ENCODE data around the gene TBC1D21. TPM values are rescaled to one million over a fixed set of nuclear protein-coding genes. Genes with fewer than 3 reads are reported as not detected.

TBC1D21 gene
- total and polyA plus RNA-seq, 2 of the 4 experiments (the other 2 are of a cell fraction) = not detected

DNA sequence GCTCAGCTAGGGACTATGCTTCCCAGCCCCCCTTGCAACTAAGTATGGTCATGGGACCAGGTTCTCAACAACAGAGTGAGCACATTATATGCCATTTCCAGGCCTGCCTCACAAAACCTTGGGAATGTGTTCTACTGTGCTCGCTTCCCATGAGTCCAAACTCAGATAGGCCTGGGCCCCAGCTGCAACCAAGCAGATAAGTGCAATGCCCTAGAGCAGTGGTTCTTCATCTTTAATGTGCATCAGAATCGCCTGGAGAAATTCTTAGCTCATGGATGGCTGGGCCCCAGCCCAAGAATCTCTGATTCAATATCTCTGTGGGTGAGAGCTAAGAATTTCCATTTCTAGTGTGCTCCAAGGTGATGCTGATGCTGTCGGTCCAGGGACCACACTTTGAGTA, 27.5 kb upstream of the TBC1D21 start:
- POLR2A ChIA-PET (ENCODE audit: unreplicated experiment) = no interaction called here
- TF ChIP-seq NFE2L2 (IDR thresholded peaks at IDR 0.05; ENCODE audit: low read depth, low read length) = no peak
- TF ChIP-seq FOS (IDR thresholded peaks at IDR 0.05; ENCODE audit: low read depth, low read length) = no peak
- no peak for TF ChIP-seq MAFK (IDR thresholded peaks at IDR 0.05; ENCODE audit: low read depth, low read length)
- no peak for TF ChIP-seq MAZ (IDR thresholded peaks at IDR 0.05; ENCODE audit: borderline replicate concordance, low read depth, low read length)

More for the DNA sequence above, 27.5 kb upstream of the TBC1D21 start:
- Histone ChIP-seq H3K56ac (ENCODE audit: extremely low read depth, insufficient read depth, low read length) (no peak overlapping the region), H3K18ac (ENCODE audit: low read depth, low read length) (no peak overlapping the region), H2BK20ac (ENCODE audit: low read depth, low read length) (no peak overlapping the region), H4K20me1 (ENCODE audit: insufficient read depth, low read length) (no peaks in the 10 kb centered on the region), H2AK5ac (ENCODE audit: low read depth, low read length) (no peak overlapping the region), H2BK5ac (ENCODE audit: low read depth, low read length, poor library complexity, severe bottlenecking) (no peak overlapping the region), H3K27me3 (ENCODE audit: control insufficient read depth, insufficient read depth, low read length) (peaks cover 52% of the 10 kb centered on the region), H2AK9ac (replicated peaks; ENCODE audit: low read depth, low read length, poor library complexity) (no peak overlapping the region), H3K23ac (ENCODE audit: low read depth, low read length) (no peak overlapping the region), H4K5ac (ENCODE audit: low read depth, low read length) (no peak overlapping the region), H4K91ac (ENCODE audit: insufficient read depth, low read depth, low read length) (no peak overlapping the region), H3K36me3 (ENCODE audit: control insufficient read depth, insufficient read depth, low read length) (no peaks in the 10 kb centered on the region), H2BK15ac (ENCODE audit: low read depth, low read length) (no peak overlapping the region), H3K79me1 (ENCODE audit: low read depth in 1 of 2, low read length in 2 of 2) (no peaks in the 10 kb centered on the region), H2AFZ (replicated peaks; ENCODE audit: low read length, poor library complexity) (no peak overlapping the region), H2BK120ac (ENCODE audit: low read depth, low read length) (no peak overlapping the region), H3K14ac (replicated peaks; ENCODE audit: low read depth, low read length) (no peak overlapping the region), H3K4me2 (ENCODE audit: low read depth, low read length) (no peak overlapping the region), H4K8ac (ENCODE audit: low read depth in 2 of 2, low read length in 2 of 2) (no peak overlapping the region), H3K4me1 (ENCODE audit: control insufficient read depth, insufficient read depth, low read length) (no peaks in the 10 kb centered on the region), H3K9me1 (ENCODE audit: insufficient read depth, low read length) (no peaks in the 10 kb centered on the region), H3K9me3 (ENCODE audit: control insufficient read depth, insufficient read depth, low read length) (no peaks in the 10 kb centered on the region), H3K9ac (ENCODE audit: low read depth, low read length) (no peak overlapping the region), H3K4ac (ENCODE audit: low read depth, low read length) (no peak overlapping the region), H3K4me3 (ENCODE audit: insufficient read depth, low read depth, low read length) (no peak overlapping the region), H3K27ac (ENCODE audit: insufficient read depth, low read length) (no peak overlapping the region)
- CTCF ChIA-PET = no interaction called here
- no TSS peak for BruUV-seq (replicated peaks)
- WGBS, 2 experiments (ENCODE audit: extremely low coverage in 2 of 2, insufficient read length in 1 of 2) = no CpG with 5 or more reads among the region's 3 CpGs
- in situ Hi-C loops (cut with MboI; ENCODE audit: low sequenced_read_pairs) (no loop called here), dilution Hi-C loops (cut with HindIII; ENCODE audit: low sequenced_read_pairs, unreplicated experiment) (no loop called here), intact Hi-C loops (cut with micrococcal nuclease) (no loop called here)
- ATAC-seq (ENCODE audit: low read depth) (no peak), DNase-seq (no peak)

Measured in IMR-90 (cell line).